Right atrium auricular region (tissue), 2 donors: Measurements from ENCODE around the gene CDKN2A. TPM values are rescaled to one million over a fixed set of nuclear protein-coding genes. Genes with fewer than 3 reads are reported as not detected.

Experiments
- DNase-seq: peaks from one replicate; pipeline ENCODE4 v3.0.0-alpha.2; 2019; ENCODE audit warnings: low spot score
- H3K27ac ChIP-seq, 2 donors: fragments of 200-600 bp; sonication (generic); 1 replicate in 1 of 2; 2 replicates in 1 of 2; pipeline ENCODE4 v1.5.1; 2016 to 2019
- H3K27me3 ChIP-seq, 2 donors: fragments of 200-600 bp; sonication (generic); one replicate each; pipeline versions ENCODE4 v1.5.1 to v1.6.0; 2017 to 2019
- H3K36me3 ChIP-seq: fragments of 200-600 bp; sonication (generic); one replicate; pipeline ENCODE4 v1.5.1; 2016
- H3K4me1 ChIP-seq, 2 donors: fragments of 200-600 bp; sonication (generic); one replicate each; pipeline versions ENCODE4 v1.5.1 to v1.6.0; 2017 to 2019
- H3K4me3 ChIP-seq, 2 donors: fragments of 200-600 bp; sonication (generic); 1 replicate in 1 of 2; 2 replicates in 1 of 2; pipeline ENCODE4 v1.5.1; 2017 to 2019; ENCODE audit warnings: mild to moderate bottlenecking in 1 of 2, moderate library complexity in 1 of 2
- H3K9me3 ChIP-seq, 2 donors: fragments of 200-600 bp; sonication (generic); one replicate each; pipeline ENCODE4 v1.5.1; 2019
- CTCF ChIP-seq, 2 donors: fragments of 200-600 bp; sonication (generic); IDR thresholded peaks; one replicate each; pipeline ENCODE4 v1.5.1; 2019; ENCODE audit warnings: antibody characterized with exemption in 2 of 2
- total RNA-seq, 2 donors: library from RNA; depleted of rRNA; stranded (reverse); fragments of >200 nt; gene quantifications; one replicate each; pipeline ENCODE4 v1.1.0, GENCODE V29; 2016

Gene CDKN2A
- total RNA-seq, 2 donors from 2014 or later, result 1.3 TPM; not detected in 1

DNA sequence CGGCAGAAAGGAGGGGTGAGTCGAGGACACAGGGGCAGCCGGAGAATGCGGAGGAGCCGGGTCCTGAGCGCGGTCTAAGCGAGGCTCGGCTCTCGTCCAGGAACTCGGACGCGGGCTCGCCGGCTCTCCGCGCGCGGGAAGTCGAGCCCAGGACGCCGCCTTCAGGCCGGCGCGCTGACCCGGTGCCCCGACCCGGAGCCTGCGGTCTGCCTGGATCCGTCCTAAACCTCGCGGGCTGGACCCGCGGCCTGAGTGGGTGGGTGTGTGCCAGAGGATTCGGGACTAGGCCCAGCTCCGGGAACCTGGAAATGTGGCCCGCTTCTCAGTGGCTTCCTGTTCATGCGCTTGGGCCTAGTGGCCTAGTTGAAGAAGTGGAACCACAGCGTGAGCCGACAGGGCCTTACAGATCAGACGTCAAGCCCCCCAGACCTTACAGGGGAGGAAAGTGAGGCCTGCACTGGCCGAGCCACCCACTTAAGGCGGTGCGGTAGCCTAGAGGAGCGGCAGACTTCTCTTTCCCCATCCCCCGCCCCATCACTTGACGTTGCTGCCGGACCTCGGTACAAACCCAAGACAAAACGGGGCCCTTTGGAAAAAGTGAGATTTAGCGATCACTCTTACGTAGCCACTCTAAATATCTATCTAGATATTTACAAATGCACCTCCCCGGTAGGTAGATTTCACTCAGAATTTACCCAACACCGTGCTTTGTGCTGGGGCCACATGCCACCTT, 1.6 kb upstream of the CDKN2A start:
- Histone ChIP-seq H3K4me3 (peak overlapping the region; percentile 64 to 72), H3K27ac (peak overlapping the region; percentile 58 to 79), H3K4me1 (peaks cover 0 to 18% of the 10 kb centered on the region in 2 donors), H3K9me3 (no peaks in the 10 kb centered on the region), H3K27me3 (peaks cover 0 to 16% of the 10 kb centered on the region in 2 donors), H3K36me3 (no peaks in the 10 kb centered on the region)
- peak in 1 of 2 donors; percentile 45 for TF ChIP-seq CTCF (IDR thresholded peaks at IDR 0.05)
- DNase-seq, result peak; percentile 59

DNA sequence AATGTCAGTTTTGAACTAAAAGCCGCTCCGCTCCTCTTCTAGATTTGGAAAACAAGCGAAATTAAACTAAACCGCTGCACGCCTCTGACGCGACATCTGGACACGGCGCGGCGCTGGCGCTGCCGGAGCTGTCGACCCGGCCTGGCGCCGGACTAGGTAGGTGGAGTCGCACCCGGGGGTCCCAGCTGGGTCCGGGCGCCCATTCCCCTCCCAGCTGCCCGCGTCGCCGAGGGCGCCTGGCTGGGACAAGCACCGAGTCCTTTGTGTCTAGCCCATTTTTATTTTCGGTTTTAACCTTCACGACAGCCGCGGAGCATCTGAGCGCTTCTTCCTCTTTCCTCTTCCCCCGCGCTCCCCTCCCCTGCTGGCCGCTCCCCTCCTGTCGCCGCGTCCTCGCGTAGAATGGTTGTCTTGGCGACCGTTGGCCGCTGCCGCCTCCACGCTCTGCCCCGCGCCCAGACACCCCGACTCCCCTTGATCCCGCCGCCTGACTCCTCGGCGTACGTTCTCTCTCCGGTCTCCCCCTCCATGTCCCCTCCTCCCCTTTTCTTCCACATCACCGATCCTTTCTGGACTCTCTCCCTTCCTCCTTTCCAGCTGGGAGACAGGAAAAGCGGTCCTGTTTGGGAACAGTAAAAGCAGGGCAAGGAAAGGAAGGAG, 944 bp upstream of the CDKN2A start:
- Histone ChIP-seq H3K27ac (peak overlapping the region; percentile 58 to 79), H3K36me3 (no peaks in the 10 kb centered on the region), H3K4me1 (peaks cover 0 to 18% of the 10 kb centered on the region in 2 donors), H3K27me3 (peaks cover 0 to 19% of the 10 kb centered on the region in 2 donors), H3K4me3 (peak overlapping the region; percentile 64 to 72), H3K9me3 (no peaks in the 10 kb centered on the region)
- no peak for TF ChIP-seq CTCF (IDR thresholded peaks at IDR 0.05)
- peak; percentile 66 for DNase-seq

- H3K27ac ChIP-seq, result peak within 1 kb of the TSS; percentile 58 to 79
Observed at GRCh38 chr9:21994556-21995005, 389 bp upstream of the CDKN2A start, which contains the start of gene CDKN2B-AS1. TSS of gene CDKN2B-AS1 (plus strand) at chr9:21994791.

DNA sequence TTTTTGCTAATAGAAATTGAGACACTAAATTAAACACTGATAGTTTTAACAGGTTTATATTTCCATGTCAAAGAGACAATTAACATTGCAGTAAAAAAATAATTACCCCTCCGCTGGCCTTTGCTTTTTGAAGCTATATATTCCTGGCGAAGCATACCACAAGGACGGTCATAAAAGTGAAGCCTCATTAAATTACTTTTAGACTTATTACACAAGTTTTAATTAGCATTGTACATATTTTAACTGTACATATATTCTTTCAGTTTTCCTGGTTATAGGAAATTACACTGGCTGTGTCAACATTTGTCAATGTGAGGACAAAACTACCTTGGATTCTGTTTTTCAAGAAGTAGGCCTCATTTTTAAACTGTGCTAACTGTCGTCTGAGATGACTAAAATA, 1.2 kb downstream of the CDKN2A start:
- Histone ChIP-seq H3K9me3 (no peaks in the 10 kb centered on the region), H3K27me3 (peaks cover 0 to 34% of the 10 kb centered on the region in 2 donors)
- no peak for TF ChIP-seq CTCF (IDR thresholded peaks at IDR 0.05)

More at GRCh38 chr9:21994556-21995005, 389 bp upstream of the CDKN2A start, which contains the start of gene CDKN2B-AS1:
- Histone ChIP-seq H3K4me1 (peaks cover 0 to 18% of the 10 kb centered on the region in 2 donors), H3K9me3 (no peaks in the 10 kb centered on the region), H3K4me3 (peak within 1 kb of the TSS; percentile 64 to 72), H3K27me3 (peaks cover 0 to 25% of the 10 kb centered on the region in 2 donors), H3K36me3 (no peaks in the 10 kb centered on the region)
- peak in 1 of 2 donors; percentile 45 for TF ChIP-seq CTCF (IDR thresholded peaks at IDR 0.05)
- DNase-seq, result peak; percentile 59

GRCh38 chr9:21991072-21991959, 2.9 kb downstream of the CDKN2A start:
- Histone ChIP-seq H3K4me3 (no peak overlapping the region), H3K9me3 (no peaks in the 10 kb centered on the region), H3K36me3 (no peaks in the 10 kb centered on the region), H3K27ac (no peak overlapping the region), H3K27me3 (peaks cover 0 to 34% of the 10 kb centered on the region in 2 donors), H3K4me1 (peaks cover 0 to 18% of the 10 kb centered on the region in 2 donors)
- DNase-seq, result no peak
- TF ChIP-seq CTCF (IDR thresholded peaks at IDR 0.05), result no peak

More for the DNA sequence above, 1.2 kb downstream of the CDKN2A start:
- Histone ChIP-seq H3K36me3 (no peaks in the 10 kb centered on the region), H3K4me3 (no peak overlapping the region), H3K27ac (no peak overlapping the region), H3K4me1 (peaks cover 0 to 18% of the 10 kb centered on the region in 2 donors)
- DNase-seq, result no peak
